22Rv1 (cell line): ENCODE results near the gene ADNP2.

Experiments used
- ZFX ChIP-seq: fragments of 450-650 bp; IDR thresholded peaks from 2 replicates; pipeline ENCODE4 v1.6.1; 2017; ENCODE audit warnings: antibody characterized with exemption, borderline replicate concordance
- TF ChIP-seq, protein P1 (sequence below): fragments of 450-650 bp; IDR thresholded peaks from 2 replicates; pipeline ENCODE4 v1.5.1; 2017; ENCODE audit warnings: mild to moderate bottlenecking

DNA sequence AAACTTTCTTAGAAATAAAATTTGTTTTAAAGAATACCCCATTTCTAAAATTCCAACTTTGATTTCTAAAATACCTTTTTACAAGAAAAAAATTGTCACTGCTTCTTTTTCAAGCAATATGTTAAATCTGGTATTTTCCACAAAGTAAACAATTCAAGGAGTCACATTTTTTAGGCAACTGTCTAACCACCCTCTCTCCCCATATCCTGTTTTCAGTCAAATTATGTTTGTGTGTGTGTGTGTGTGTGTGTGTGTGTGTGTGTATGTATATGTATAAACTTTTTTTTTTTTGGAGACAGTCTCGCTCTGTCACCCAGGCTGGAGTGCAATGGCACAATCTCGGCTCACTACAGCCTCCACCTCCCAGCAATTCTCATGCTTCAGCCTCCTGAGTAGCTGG lies 59.3 kb downstream of the ADNP2 start:
- TF ChIP-seq, protein P1, sequence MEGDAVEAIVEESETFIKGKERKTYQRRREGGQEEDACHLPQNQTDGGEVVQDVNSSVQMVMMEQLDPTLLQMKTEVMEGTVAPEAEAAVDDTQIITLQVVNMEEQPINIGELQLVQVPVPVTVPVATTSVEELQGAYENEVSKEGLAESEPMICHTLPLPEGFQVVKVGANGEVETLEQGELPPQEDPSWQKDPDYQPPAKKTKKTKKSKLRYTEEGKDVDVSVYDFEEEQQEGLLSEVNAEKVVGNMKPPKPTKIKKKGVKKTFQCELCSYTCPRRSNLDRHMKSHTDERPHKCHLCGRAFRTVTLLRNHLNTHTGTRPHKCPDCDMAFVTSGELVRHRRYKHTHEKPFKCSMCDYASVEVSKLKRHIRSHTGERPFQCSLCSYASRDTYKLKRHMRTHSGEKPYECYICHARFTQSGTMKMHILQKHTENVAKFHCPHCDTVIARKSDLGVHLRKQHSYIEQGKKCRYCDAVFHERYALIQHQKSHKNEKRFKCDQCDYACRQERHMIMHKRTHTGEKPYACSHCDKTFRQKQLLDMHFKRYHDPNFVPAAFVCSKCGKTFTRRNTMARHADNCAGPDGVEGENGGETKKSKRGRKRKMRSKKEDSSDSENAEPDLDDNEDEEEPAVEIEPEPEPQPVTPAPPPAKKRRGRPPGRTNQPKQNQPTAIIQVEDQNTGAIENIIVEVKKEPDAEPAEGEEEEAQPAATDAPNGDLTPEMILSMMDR: no peak
- no peak for TF ChIP-seq ZFX
